Natural killer cell (primary cell): Measurements from ENCODE around the gene KSR1. TPM values are rescaled to one million over a fixed set of nuclear protein-coding genes. Genes with fewer than 3 reads are reported as not detected.

Source experiments
- ATAC-seq, 3 donors: fragments of 150-1000 bp in 2 of 3; fragments of 200-7000 bp in 1 of 3; cut with Tn5 transposase; 1 replicate in 1 of 3; 2 replicates in 2 of 3; pipeline ENCODE4 v1.10.0; 2021; ENCODE audit warnings: mild to moderate bottlenecking in 2 of 3, moderate library complexity in 2 of 3
- DNase-seq, 2 donors: peaks; one replicate each; pipeline versions ENCODE4 v3.0.0 to v3.0.0-alpha.2; 2013 to 2021; ENCODE audit warnings: mixed read lengths in 1 of 2
- H3K27ac ChIP-seq: one replicate; pipeline ENCODE4 v1.5.1; 2013; ENCODE audit warnings: mild to moderate bottlenecking, low read length
- H3K27me3 ChIP-seq: one replicate; pipeline ENCODE4 v1.6.1; 2013; ENCODE audit warnings: low read length; ENCODE audit not compliant: control insufficient read depth, insufficient read depth
- H3K36me3 ChIP-seq: one replicate; pipeline ENCODE4 v1.6.1; 2013; ENCODE audit warnings: low read length; ENCODE audit not compliant: control insufficient read depth, insufficient read depth
- H3K4me1 ChIP-seq: one replicate; pipeline ENCODE4 v1.6.1; 2013; ENCODE audit warnings: low read length; ENCODE audit not compliant: control insufficient read depth, insufficient read depth
- H3K4me3 ChIP-seq: one replicate; pipeline ENCODE4 v1.5.1; 2013; ENCODE audit warnings: low read length
- H3K9me3 ChIP-seq: one replicate; pipeline ENCODE4 v1.6.1; 2013; ENCODE audit warnings: low read length; ENCODE audit not compliant: control insufficient read depth, insufficient read depth
- H3K27ac Mint-ChIP-seq, 2 donors: one replicate each; pipeline ENCODE4 v1.8.0; 2022; ENCODE audit warnings: mild to moderate bottlenecking in 2 of 2, mixed read lengths in 2 of 2, moderate library complexity in 1 of 2
- H3K27me3 Mint-ChIP-seq, 2 donors: one replicate each; pipeline ENCODE4 v1.8.0; 2022; ENCODE audit warnings: low read depth in 2 of 2, mixed read lengths in 2 of 2
- H3K36me3 Mint-ChIP-seq: one replicate; pipeline ENCODE4 v1.8.0; 2022; ENCODE audit warnings: mixed read lengths
- H3K4me1 Mint-ChIP-seq, 2 donors: one replicate each; pipeline ENCODE4 v1.8.0; 2022; ENCODE audit warnings: mixed read lengths in 2 of 2
- H3K4me3 Mint-ChIP-seq: one replicate; pipeline ENCODE4 v1.8.0; 2022; ENCODE audit warnings: mild to moderate bottlenecking, moderate library complexity, mixed read lengths
- H3K9me3 Mint-ChIP-seq, 2 donors: one replicate each; pipeline ENCODE4 v1.8.0; 2022; ENCODE audit warnings: mixed read lengths in 2 of 2
- WGBS: methylation state at CpG from one replicate; pipeline ENCODE4 v1.1.7; 2013; ENCODE audit warnings: missing lambda C conversion rate; ENCODE audit not compliant: insufficient coverage; 5-methylcytosine and 5-hydroxymethylcytosine counted together
- intact Hi-C: fragments of 100-400 bp; cut with micrococcal nuclease; formaldehyde crosslinking; loops from one replicate; pipeline ENCODE4 v1.14.2; 2022
- total RNA-seq, 4 donors: library from RNA; stranded (reverse); fragments of 120-200 nt in 1 of 4; gene quantifications; one replicate each; pipeline versions ENCODE4 v1.2.3 to v1.2.4, GENCODE V29; 2013 to 2022
- TF ChIP-seq, protein P1 (sequence below): fragments of 200-600 bp; IDR thresholded peaks from one replicate; pipeline ENCODE4 v1.8.0; 2022; ENCODE audit warnings: antibody characterized with exemption

The KSR1 gene
- total RNA-seq, 3 donors from 2014 or later (not counting 1 experiment from before 2014, with no cell fraction given), result 46.4 to 63.1 (median 59.2) TPM

DNA sequence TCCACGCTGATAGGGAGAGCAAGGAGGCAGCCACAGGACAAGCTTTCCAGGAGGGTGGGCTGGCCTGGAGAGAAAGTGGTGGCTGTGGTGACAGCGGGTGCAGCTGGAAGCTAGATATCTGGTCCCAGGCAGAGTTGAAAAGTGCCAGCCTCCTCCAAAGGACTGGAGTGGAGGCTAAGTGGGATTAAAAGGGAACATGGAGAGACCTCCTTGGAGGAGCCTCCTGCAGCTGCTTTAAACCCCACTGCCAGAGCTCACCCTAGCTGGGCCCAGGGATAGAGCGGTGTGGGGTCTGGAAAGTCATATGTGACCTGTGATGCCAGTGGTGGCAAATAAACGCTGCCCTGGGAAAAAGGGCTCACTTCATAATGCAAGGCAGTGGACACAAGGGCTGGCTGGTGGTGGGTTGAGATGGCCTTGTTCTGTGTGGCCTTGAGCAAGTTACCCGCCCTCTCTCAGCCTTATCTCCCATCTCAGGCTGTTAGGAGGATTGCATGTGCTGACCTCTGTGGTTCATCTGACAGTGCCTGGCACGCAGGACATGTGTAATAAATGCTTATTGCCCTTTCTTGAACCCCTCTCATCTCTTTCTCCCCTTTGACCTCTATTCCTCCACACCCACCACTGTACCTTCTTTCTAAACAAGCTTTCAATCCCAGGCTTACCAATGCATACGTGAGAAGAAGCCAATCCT lies 113.8 kb downstream of the KSR1 start:
- H3K9me3 Mint-ChIP-seq, result no peaks in the 10 kb centered on the region
- H3K27ac ChIP-seq, result peak overlapping the region; percentile 65
- H3K27me3 Mint-ChIP-seq, result no peaks in the 10 kb centered on the region
- peak overlapping the region; percentile 93 to 94 for H3K27ac Mint-ChIP-seq
- H3K4me1 Mint-ChIP-seq, result peaks cover 54 to 61% of the 10 kb centered on the region in 2 donors
- peaks cover 39% of the 10 kb centered on the region for H3K4me1 ChIP-seq
- no peaks in the 10 kb centered on the region for H3K9me3 ChIP-seq
- peak overlapping the region; percentile 81 for H3K4me3 Mint-ChIP-seq
- WGBS, result 83% methylated on average over 7 of the region's 7 CpGs
- H3K27me3 ChIP-seq, result no peaks in the 10 kb centered on the region
- no peak for DNase-seq
- no peaks in the 10 kb centered on the region for H3K36me3 ChIP-seq
- H3K36me3 Mint-ChIP-seq, result no peaks in the 10 kb centered on the region
- intact Hi-C loops, result loop anchor here (1.0 to 5.0 kb wide), 3 partner anchors 26 to 98 kb away; no protein-coding TSS in a partner anchor
- no peak overlapping the region for H3K4me3 ChIP-seq
- no peak for ATAC-seq
- TF ChIP-seq, protein P1, sequence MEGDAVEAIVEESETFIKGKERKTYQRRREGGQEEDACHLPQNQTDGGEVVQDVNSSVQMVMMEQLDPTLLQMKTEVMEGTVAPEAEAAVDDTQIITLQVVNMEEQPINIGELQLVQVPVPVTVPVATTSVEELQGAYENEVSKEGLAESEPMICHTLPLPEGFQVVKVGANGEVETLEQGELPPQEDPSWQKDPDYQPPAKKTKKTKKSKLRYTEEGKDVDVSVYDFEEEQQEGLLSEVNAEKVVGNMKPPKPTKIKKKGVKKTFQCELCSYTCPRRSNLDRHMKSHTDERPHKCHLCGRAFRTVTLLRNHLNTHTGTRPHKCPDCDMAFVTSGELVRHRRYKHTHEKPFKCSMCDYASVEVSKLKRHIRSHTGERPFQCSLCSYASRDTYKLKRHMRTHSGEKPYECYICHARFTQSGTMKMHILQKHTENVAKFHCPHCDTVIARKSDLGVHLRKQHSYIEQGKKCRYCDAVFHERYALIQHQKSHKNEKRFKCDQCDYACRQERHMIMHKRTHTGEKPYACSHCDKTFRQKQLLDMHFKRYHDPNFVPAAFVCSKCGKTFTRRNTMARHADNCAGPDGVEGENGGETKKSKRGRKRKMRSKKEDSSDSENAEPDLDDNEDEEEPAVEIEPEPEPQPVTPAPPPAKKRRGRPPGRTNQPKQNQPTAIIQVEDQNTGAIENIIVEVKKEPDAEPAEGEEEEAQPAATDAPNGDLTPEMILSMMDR, result no peak

DNA sequence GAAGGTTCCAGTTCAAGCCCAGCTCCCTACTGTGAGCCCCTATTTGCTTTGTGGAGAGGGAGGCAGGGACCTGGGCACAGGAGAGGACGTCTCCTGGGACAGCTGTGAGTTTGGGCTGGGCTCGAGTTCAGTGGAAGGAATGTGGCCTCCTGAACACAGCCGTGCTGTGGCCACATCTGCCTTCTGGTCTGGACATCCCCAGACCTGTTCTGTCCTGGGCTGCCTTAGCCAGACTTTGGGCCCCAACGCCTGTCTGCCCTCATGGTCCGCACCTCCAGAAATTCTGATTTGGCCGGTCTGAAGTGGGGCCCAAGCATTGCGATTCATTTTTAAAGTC lies 114.3 kb downstream of the KSR1 start:
- no peak overlapping the region for H3K4me3 ChIP-seq
- Mint-ChIP-seq H3K4me3 (peak overlapping the region; percentile 50), H3K9me3 (no peaks in the 10 kb centered on the region), H3K36me3 (no peaks in the 10 kb centered on the region), H3K27ac (peak overlapping the region; percentile 93 to 94), H3K4me1 (peaks cover 56 to 66% of the 10 kb centered on the region in 2 donors), H3K27me3 (no peaks in the 10 kb centered on the region)
- peaks cover 35% of the 10 kb centered on the region for H3K4me1 ChIP-seq
- DNase-seq (no peak), ATAC-seq (no peak)
- H3K27me3 ChIP-seq, result no peaks in the 10 kb centered on the region
- TF ChIP-seq, protein P1, result no peak
- no peaks in the 10 kb centered on the region for H3K9me3 ChIP-seq
- no peak overlapping the region for H3K27ac ChIP-seq
- intact Hi-C loops, result no loop called here
- WGBS, result 97% methylated on average over 7 of the region's 7 CpGs
- H3K36me3 ChIP-seq, result no peaks in the 10 kb centered on the region

GRCh38 chr17:27571563-27572352 lies 115.5 kb downstream of the KSR1 start:
- Histone ChIP-seq H3K4me3 (no peak overlapping the region), H3K36me3 (no peaks in the 10 kb centered on the region), H3K9me3 (no peaks in the 10 kb centered on the region), H3K27ac (no peak overlapping the region), H3K27me3 (no peaks in the 10 kb centered on the region), H3K4me1 (peaks cover 44% of the 10 kb centered on the region)
- TF ChIP-seq, protein P1, result no peak
- ATAC-seq (no peak), DNase-seq (no peak)
- Mint-ChIP-seq H3K4me3 (no peak overlapping the region), H3K36me3 (no peaks in the 10 kb centered on the region), H3K4me1 (peaks cover 68 to 73% of the 10 kb centered on the region in 2 donors), H3K27ac (peak overlapping the region; percentile 93 to 94), H3K27me3 (no peaks in the 10 kb centered on the region), H3K9me3 (no peaks in the 10 kb centered on the region)
- intact Hi-C loops, result no loop called here
- 96% methylated on average over 12 of the region's 12 CpGs for WGBS
